ENCODE measurements around the gene F8A3. TPM values are rescaled to one million over a fixed set of nuclear protein-coding genes. Genes with fewer than 3 reads are reported as not detected.

Gene F8A3
- total RNA-seq, 2 experiments from 2014 or later, result 11.0 to 12.8 TPM

- POLR2A ChIA-PET, result no interaction called here
- no peak overlapping the region for H3K4me3 Mint-ChIP-seq
- ATAC-seq (no peak), DNase-seq (no peak)
- H3K9me3 Mint-ChIP-seq, result peaks cover 8% of the 10 kb centered on the region
- H3K36me3 Mint-ChIP-seq (ENCODE audit: low read depth), result peaks cover 14% of the 10 kb centered on the region
- TF ChIP-seq CTCF (IDR thresholded peaks at IDR 0.05), result no peak
- no peaks in the 10 kb centered on the region for H3K27me3 Mint-ChIP-seq
- CTCF ChIA-PET, result no interaction called here
- H3K27ac Mint-ChIP-seq, result no peak overlapping the region
- no peaks in the 10 kb centered on the region for H3K4me1 Mint-ChIP-seq (ENCODE audit: low read depth)
- intact Hi-C loops (cut with micrococcal nuclease), result no loop called here
Observed at GRCh38 chrX:155441097-155441496, 17.3 kb downstream of the F8A3 start.

DNA sequence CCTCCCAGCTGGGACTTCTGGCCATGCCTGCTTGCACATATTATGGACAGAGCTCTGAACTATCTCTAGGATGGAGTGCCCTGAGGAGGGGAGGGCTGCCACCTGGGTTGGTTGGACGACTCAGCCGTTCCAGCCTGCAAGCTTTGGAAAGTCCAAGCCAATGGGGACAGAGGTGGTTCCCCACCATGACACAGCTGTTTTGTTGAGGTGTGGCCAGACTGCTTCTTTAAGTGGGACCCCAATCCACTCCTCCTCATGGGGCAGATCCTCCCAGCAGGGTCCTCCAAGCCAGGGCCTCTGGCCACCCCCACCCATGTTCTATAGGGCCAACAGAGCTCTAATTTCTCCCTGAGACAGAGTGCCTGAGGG, 22.7 kb downstream of the F8A3 start:
- POLR2A ChIA-PET, result no interaction called here
- no peak for ATAC-seq
- no peaks in the 10 kb centered on the region for H3K27me3 Mint-ChIP-seq
- no peak overlapping the region for H3K4me3 Mint-ChIP-seq
- no peak for TF ChIP-seq CTCF (IDR thresholded peaks at IDR 0.05)
- intact Hi-C loops (cut with micrococcal nuclease), result no loop called here
- peaks cover 2% of the 10 kb centered on the region for H3K9me3 Mint-ChIP-seq
- H3K36me3 Mint-ChIP-seq (ENCODE audit: low read depth), result peaks cover 2% of the 10 kb centered on the region
- no peaks in the 10 kb centered on the region for H3K4me1 Mint-ChIP-seq (ENCODE audit: low read depth)
- H3K27ac Mint-ChIP-seq, result no peak overlapping the region
- DNase-seq, result no peak
- CTCF ChIA-PET, result no interaction called here

DNA sequence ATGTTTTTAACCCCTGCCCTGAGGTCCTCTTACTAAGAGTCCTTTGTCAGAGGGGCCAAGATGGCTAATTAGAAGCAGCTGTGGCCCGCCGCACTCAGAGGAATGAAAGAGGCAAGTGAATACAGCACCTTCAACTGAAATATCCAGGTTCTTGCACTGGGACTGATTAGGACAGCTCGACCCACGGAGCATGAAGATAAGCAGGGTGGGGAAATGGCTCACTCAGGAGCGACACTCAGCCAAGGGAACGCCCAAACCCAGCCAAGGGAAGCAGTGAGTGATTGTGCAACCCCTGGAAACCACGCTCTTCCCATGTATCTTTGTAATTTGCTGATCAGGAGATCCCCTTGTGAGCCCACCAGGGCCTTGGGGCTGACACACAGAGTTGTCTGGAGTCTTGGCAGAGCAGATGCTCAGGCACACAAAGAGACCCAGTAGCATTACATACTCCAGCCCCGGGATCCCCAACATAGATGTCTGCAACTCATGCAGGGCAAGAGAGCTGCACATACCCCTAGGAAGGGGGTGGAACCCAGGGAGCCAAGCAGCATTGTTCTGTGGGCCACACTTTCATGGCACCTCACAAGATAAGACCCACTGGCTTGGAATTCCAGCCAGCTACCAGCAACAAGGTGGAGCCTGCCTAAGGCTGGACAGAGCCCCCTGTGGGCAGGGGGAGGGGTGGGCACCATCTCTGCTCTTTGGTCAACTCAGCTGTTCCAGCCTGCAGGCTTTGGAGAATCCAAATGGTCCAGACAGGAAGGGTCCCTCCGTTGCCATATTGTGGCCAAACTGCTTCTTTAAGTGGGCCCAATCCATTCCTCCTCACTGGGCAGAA, 23.3 kb downstream of the F8A3 start:
- intact Hi-C loops (cut with micrococcal nuclease), result no loop called here
- Mint-ChIP-seq H3K36me3 (ENCODE audit: low read depth) (peaks cover 1% of the 10 kb centered on the region), H3K4me3 (no peak overlapping the region), H3K4me1 (ENCODE audit: low read depth) (no peaks in the 10 kb centered on the region), H3K9me3 (no peaks in the 10 kb centered on the region), H3K27me3 (no peaks in the 10 kb centered on the region), H3K27ac (no peak overlapping the region)
- DNase-seq (no peak), ATAC-seq (no peak)
- ChIA-PET CTCF (no interaction called here), POLR2A (no interaction called here)
- no peak for TF ChIP-seq CTCF (IDR thresholded peaks at IDR 0.05)

DNA sequence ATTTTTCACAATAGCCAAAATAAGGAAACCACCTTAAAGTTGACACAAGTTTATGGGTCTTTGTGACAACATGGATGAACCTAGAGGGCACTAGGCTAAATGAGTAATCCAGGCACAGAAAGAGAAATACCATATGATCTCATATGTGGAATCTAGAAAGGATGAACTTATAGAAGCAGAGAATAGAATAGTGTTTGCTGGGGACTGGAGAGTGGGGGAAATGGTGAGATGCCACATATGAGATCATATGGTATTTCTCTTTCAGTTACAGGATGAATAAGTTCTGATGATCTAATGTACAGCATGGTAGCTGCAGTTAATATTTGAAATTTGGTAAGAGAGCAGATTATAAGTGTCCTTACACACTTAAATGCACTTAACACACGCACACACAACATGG, 40.7 kb downstream of the F8A3 start:
- POLR2A ChIA-PET, result no interaction called here
- Mint-ChIP-seq H3K4me1 (ENCODE audit: low read depth) (peaks cover 4% of the 10 kb centered on the region), H3K27me3 (no peaks in the 10 kb centered on the region), H3K36me3 (ENCODE audit: low read depth) (no peaks in the 10 kb centered on the region), H3K27ac (no peak overlapping the region), H3K9me3 (no peaks in the 10 kb centered on the region), H3K4me3 (no peak overlapping the region)
- no peak for TF ChIP-seq CTCF (IDR thresholded peaks at IDR 0.05)
- ATAC-seq, result peak; percentile 34
- CTCF ChIA-PET, result no interaction called here
- intact Hi-C loops (cut with micrococcal nuclease), result no loop called here
- no peak for DNase-seq

Small RNAs within 50 kb of the gene (microRNA-seq; reads per million reads assigned to microRNA genes)
- not detected for gene MIR1184-3 (ENCODE audit: borderline microRNAs expressed, borderline replicate concordance)

Other genes starting within 250 kb of the F8A3 start
- gene VBP1, start 242.2 kb downstream of the F8A3 start, total RNA-seq, result 10 to 100 TPM; 76.6 to 81.0 TPM
- 10 to 100 TPM; 12.0 to 13.2 TPM for gene RAB39B, start 194.1 kb downstream of the F8A3 start, total RNA-seq
- under 1 TPM in 1 of 2 experiments, not detected in 1; 0.49 TPM for gene CLIC2, start 124.0 kb downstream of the F8A3 start, total RNA-seq
- not detected for gene F8A2, start 76.5 kb downstream of the F8A3 start, total RNA-seq
- gene SPRY3, start 154.0 kb upstream of the F8A3 start, total RNA-seq, result under 1 TPM; 0.09 to 0.16 TPM
- 10 to 100 TPM; 11.1 to 11.9 TPM for gene TMLHE, start 154.3 kb upstream of the F8A3 start, total RNA-seq

Measured in activated CD8-positive, alpha-beta T cell treated with anti-CD3 and anti-CD28 coated beads for 36 hours (primary cell).